ENCODE data around the gene NRG3.

NRG3 gene

GRCh38 chr10:82880776-82881290 lies 1005.8 kb downstream of the NRG3 start:
- no peak overlapping the region for H4K8ac ChIP-seq (ENCODE audit: low read depth, low read length)
- H3K9ac ChIP-seq (ENCODE audit: low read length) = no peak overlapping the region
- no peak overlapping the region for H2BK120ac ChIP-seq (ENCODE audit: insufficient read depth, low read length, poor library complexity)
- no peak overlapping the region for H4K12ac ChIP-seq (ENCODE audit: low read depth, low read length)
- H3K36me3 ChIP-seq (ENCODE audit: control insufficient read depth in 1 of 2, insufficient read depth in 2 of 2, low read length in 2 of 2) = no peaks in the 10 kb centered on the region
- no peak overlapping the region for H3K14ac ChIP-seq (ENCODE audit: low read length)
- H3K23ac ChIP-seq (ENCODE audit: low read length) = no peak overlapping the region
- H3K4ac ChIP-seq (ENCODE audit: low read depth, low read length) = no peak overlapping the region
- no peaks in the 10 kb centered on the region for H3K79me2 ChIP-seq (ENCODE audit: control insufficient read depth, insufficient read depth, low read length, poor library complexity)
- no peak overlapping the region for H3K4me3 ChIP-seq (ENCODE audit: low read depth, low read length)
- H2BK12ac ChIP-seq (ENCODE audit: low read length) = no peak overlapping the region
- no peak overlapping the region for H4K91ac ChIP-seq (ENCODE audit: low read depth, low read length)
- H2AFZ ChIP-seq (ENCODE audit: insufficient read depth, low read length, poor library complexity) = no peak overlapping the region
- H3K27ac ChIP-seq (ENCODE audit: low read depth, low read length) = no peak overlapping the region
- H2BK5ac ChIP-seq (ENCODE audit: low read depth, low read length, poor library complexity) = no peak overlapping the region
- no peaks in the 10 kb centered on the region for H3K79me1 ChIP-seq (ENCODE audit: low read length)
- no peak overlapping the region for H3K4me2 ChIP-seq (ENCODE audit: low read length)
- no peak overlapping the region for H2AK5ac ChIP-seq (ENCODE audit: low read length)
- H3K9me3 ChIP-seq (ENCODE audit: insufficient read depth, low read depth, low read length) = no peaks in the 10 kb centered on the region
- DNase-seq = no peak
- no peak overlapping the region for H3K18ac ChIP-seq (ENCODE audit: low read length)
- WGBS (ENCODE audit: extremely low coverage, insufficient coverage, insufficient read length) = no CpG with 5 or more reads among the region's 2 CpGs
- H3K27me3 ChIP-seq (ENCODE audit: insufficient read depth, low read length) = no peaks in the 10 kb centered on the region
- H3K4me1 ChIP-seq (ENCODE audit: control insufficient read depth in 1 of 2, insufficient read depth in 2 of 2, low read length in 2 of 2) = no peaks in the 10 kb centered on the region

GRCh38 chr10:82882722-82883121 lies 1007.7 kb downstream of the NRG3 start:
- WGBS (ENCODE audit: extremely low coverage, insufficient coverage, insufficient read length) = no CpG with 5 or more reads among the region's 1 CpG
- Histone ChIP-seq H2AFZ (ENCODE audit: insufficient read depth, low read length, poor library complexity) (no peak overlapping the region), H4K8ac (ENCODE audit: low read depth, low read length) (no peak overlapping the region), H2BK120ac (ENCODE audit: insufficient read depth, low read length, poor library complexity) (no peak overlapping the region), H3K79me1 (ENCODE audit: low read length) (no peaks in the 10 kb centered on the region), H2BK5ac (ENCODE audit: low read depth, low read length, poor library complexity) (no peak overlapping the region), H2AK5ac (ENCODE audit: low read length) (no peak overlapping the region), H3K18ac (ENCODE audit: low read length) (no peak overlapping the region), H3K14ac (ENCODE audit: low read length) (no peak overlapping the region), H3K27ac (ENCODE audit: low read depth, low read length) (no peak overlapping the region), H3K9ac (ENCODE audit: low read length) (no peak overlapping the region), H2BK12ac (ENCODE audit: low read length) (no peak overlapping the region), H3K4me2 (ENCODE audit: low read length) (no peak overlapping the region), H3K4ac (ENCODE audit: low read depth, low read length) (no peak overlapping the region), H3K9me3 (ENCODE audit: insufficient read depth, low read depth, low read length) (no peaks in the 10 kb centered on the region), H3K4me1 (ENCODE audit: control insufficient read depth in 1 of 2, insufficient read depth in 2 of 2, low read length in 2 of 2) (no peaks in the 10 kb centered on the region), H3K23ac (ENCODE audit: low read length) (no peak overlapping the region), H3K27me3 (ENCODE audit: insufficient read depth, low read length) (no peaks in the 10 kb centered on the region), H3K4me3 (ENCODE audit: low read depth, low read length) (no peak overlapping the region), H4K12ac (ENCODE audit: low read depth, low read length) (no peak overlapping the region), H4K91ac (ENCODE audit: low read depth, low read length) (no peak overlapping the region), H3K36me3 (ENCODE audit: control insufficient read depth in 1 of 2, insufficient read depth in 2 of 2, low read length in 2 of 2) (no peaks in the 10 kb centered on the region), H3K79me2 (ENCODE audit: control insufficient read depth, insufficient read depth, low read length, poor library complexity) (no peaks in the 10 kb centered on the region)
- DNase-seq = peak in 1 of 2 donors; percentile 4

- H3K14ac ChIP-seq (ENCODE audit: low read length) = no peak overlapping the region
- H2BK120ac ChIP-seq (ENCODE audit: insufficient read depth, low read length, poor library complexity) = no peak overlapping the region
- no peak overlapping the region for H4K12ac ChIP-seq (ENCODE audit: low read depth, low read length)
- H4K8ac ChIP-seq (ENCODE audit: low read depth, low read length) = no peak overlapping the region
- no peak overlapping the region for H3K4me3 ChIP-seq (ENCODE audit: low read depth, low read length)
- H2AFZ ChIP-seq (ENCODE audit: insufficient read depth, low read length, poor library complexity) = no peak overlapping the region
- no peak overlapping the region for H3K27ac ChIP-seq (ENCODE audit: low read depth, low read length)
- H2AK5ac ChIP-seq (ENCODE audit: low read length) = no peak overlapping the region
- DNase-seq = peak in 1 of 2 donors; percentile 62
- no peaks in the 10 kb centered on the region for H3K9me3 ChIP-seq (ENCODE audit: insufficient read depth, low read depth, low read length)
- H3K4ac ChIP-seq (ENCODE audit: low read depth, low read length) = no peak overlapping the region
- no peaks in the 10 kb centered on the region for H3K27me3 ChIP-seq (ENCODE audit: insufficient read depth, low read length)
- H3K36me3 ChIP-seq (ENCODE audit: control insufficient read depth in 1 of 2, insufficient read depth in 2 of 2, low read length in 2 of 2) = no peaks in the 10 kb centered on the region
- no peak overlapping the region for H2BK12ac ChIP-seq (ENCODE audit: low read length)
- H3K79me1 ChIP-seq (ENCODE audit: low read length) = no peaks in the 10 kb centered on the region
- no peak overlapping the region for H3K9ac ChIP-seq (ENCODE audit: low read length)
- no peak overlapping the region for H3K4me2 ChIP-seq (ENCODE audit: low read length)
- no peak overlapping the region for H4K91ac ChIP-seq (ENCODE audit: low read depth, low read length)
- H3K18ac ChIP-seq (ENCODE audit: low read length) = no peak overlapping the region
- WGBS (ENCODE audit: extremely low coverage, insufficient coverage, insufficient read length) = no CpG with 5 or more reads among the region's 1 CpG
- H3K79me2 ChIP-seq (ENCODE audit: control insufficient read depth, insufficient read depth, low read length, poor library complexity) = no peaks in the 10 kb centered on the region
- no peaks in the 10 kb centered on the region for H3K4me1 ChIP-seq (ENCODE audit: control insufficient read depth in 1 of 2, insufficient read depth in 2 of 2, low read length in 2 of 2)
- H2BK5ac ChIP-seq (ENCODE audit: low read depth, low read length, poor library complexity) = no peak overlapping the region
- H3K23ac ChIP-seq (ENCODE audit: low read length) = no peak overlapping the region
Observed at GRCh38 chr10:82883603-82884002, 1008.6 kb downstream of the NRG3 start.

- no CpG with 5 or more reads among the region's 1 CpG for WGBS (ENCODE audit: extremely low coverage, insufficient coverage, insufficient read length)
- Histone ChIP-seq H3K4me2 (ENCODE audit: low read length) (no peak overlapping the region), H2BK120ac (ENCODE audit: insufficient read depth, low read length, poor library complexity) (no peak overlapping the region), H3K18ac (ENCODE audit: low read length) (no peak overlapping the region), H3K27me3 (ENCODE audit: insufficient read depth, low read length) (no peaks in the 10 kb centered on the region), H3K4me3 (ENCODE audit: low read depth, low read length) (no peak overlapping the region), H3K79me2 (ENCODE audit: control insufficient read depth, insufficient read depth, low read length, poor library complexity) (no peaks in the 10 kb centered on the region), H4K91ac (ENCODE audit: low read depth, low read length) (no peak overlapping the region), H2BK12ac (ENCODE audit: low read length) (no peak overlapping the region), H3K79me1 (ENCODE audit: low read length) (no peaks in the 10 kb centered on the region), H3K27ac (ENCODE audit: low read depth, low read length) (no peak overlapping the region), H3K36me3 (ENCODE audit: control insufficient read depth in 1 of 2, insufficient read depth in 2 of 2, low read length in 2 of 2) (no peaks in the 10 kb centered on the region), H3K9me3 (ENCODE audit: insufficient read depth, low read depth, low read length) (no peaks in the 10 kb centered on the region), H3K4me1 (ENCODE audit: control insufficient read depth in 1 of 2, insufficient read depth in 2 of 2, low read length in 2 of 2) (no peaks in the 10 kb centered on the region), H2AFZ (ENCODE audit: insufficient read depth, low read length, poor library complexity) (no peak overlapping the region), H2BK5ac (ENCODE audit: low read depth, low read length, poor library complexity) (no peak overlapping the region), H3K9ac (ENCODE audit: low read length) (no peak overlapping the region), H3K4ac (ENCODE audit: low read depth, low read length) (no peak overlapping the region), H4K8ac (ENCODE audit: low read depth, low read length) (no peak overlapping the region), H4K12ac (ENCODE audit: low read depth, low read length) (no peak overlapping the region), H3K14ac (ENCODE audit: low read length) (no peak overlapping the region), H3K23ac (ENCODE audit: low read length) (no peak overlapping the region), H2AK5ac (ENCODE audit: low read length) (no peak overlapping the region)
- no peak for DNase-seq
Observed at GRCh38 chr10:82887488-82887887, 1012.5 kb downstream of the NRG3 start.
